ENCODE data around the gene FRG2. TPM values are rescaled to one million over a fixed set of nuclear protein-coding genes. Genes with fewer than 3 reads are reported as not detected.
"Not testable (repeated sequence)": the region's sequence is repeated elsewhere in the genome, so short reads cannot be mapped to it uniquely, and the experiment has no call there.

FRG2 gene
- total RNA-seq, 1 experiment from 2014 or later, result not detected

- BruUV-seq (replicated peaks), result not testable (repeated sequence)
These were observed 13.8 kb upstream of the FRG2 start for GRCh38 chr4:190040873-190041272.

GRCh38 chr4:190037704-190038388 lies 10.8 kb upstream of the FRG2 start:
- POLR2A ChIA-PET; H3K9ac ChIP-seq (ENCODE audit: low read length); H4K20me1 ChIP-seq (ENCODE audit: insufficient read depth); H3K36me3 ChIP-seq (ENCODE audit: control insufficient read depth in 1 of 2, insufficient read depth in 2 of 2, low read length in 2 of 2); H3K9me2 ChIP-seq (ENCODE audit: insufficient read depth); intact Hi-C loops (cut with micrococcal nuclease); CTCF ChIA-PET; H3K27me3 ChIP-seq (ENCODE audit: insufficient read depth, low read length); H3K4me1 ChIP-seq (ENCODE audit: control insufficient read depth in 1 of 2, insufficient read depth in 2 of 2, low read length in 2 of 2); H2AFZ ChIP-seq (ENCODE audit: low read depth, low read length, poor library complexity, severe bottlenecking); H3K79me2 ChIP-seq (ENCODE audit: insufficient read depth, low read length); H3K27ac ChIP-seq (ENCODE audit: low read depth, low read length); BruUV-seq (replicated peaks); RAD21 ChIA-PET (ENCODE audit: low non-redundant PET in 1 of 2, low total read pairs in 2 of 2, uncharacterized antibody in 2 of 2, unreplicated experiment in 2 of 2); H3K9me3 ChIP-seq (ENCODE audit: control insufficient read depth in 1 of 2, insufficient read depth in 1 of 2, low read depth in 1 of 2, low read length in 2 of 2); DNase-seq (ENCODE audit: low read depth, low spot score): not testable (repeated sequence)
- peak; percentile 82 for ATAC-seq
- H3K4me3 ChIP-seq (replicated peaks in 1 of 2; ENCODE audit: low read depth in 1 of 2, low read length in 2 of 2), result peak overlapping the region; percentile 46 to 52; a peak in 2 of 4 replicates
- H3K4me2 ChIP-seq (ENCODE audit: low read length), result 0 out of 2 replicates have a peak overlapping the region, but pooled peaks have one; percentile 57

More at GRCh38 chr4:190040873-190041272, 13.8 kb upstream of the FRG2 start:
- H3K9me3 ChIP-seq (ENCODE audit: control insufficient read depth in 1 of 2, insufficient read depth in 1 of 2, low read depth in 1 of 2, low read length in 2 of 2); H3K79me2 ChIP-seq (ENCODE audit: insufficient read depth, low read length); H3K4me1 ChIP-seq (ENCODE audit: control insufficient read depth in 1 of 2, insufficient read depth in 2 of 2, low read length in 2 of 2); H3K36me3 ChIP-seq (ENCODE audit: control insufficient read depth in 1 of 2, insufficient read depth in 2 of 2, low read length in 2 of 2); H2AFZ ChIP-seq (ENCODE audit: low read depth, low read length, poor library complexity, severe bottlenecking); H4K20me1 ChIP-seq (ENCODE audit: insufficient read depth); H3K27ac ChIP-seq (ENCODE audit: low read depth, low read length); POLR2A ChIA-PET; H3K9ac ChIP-seq (ENCODE audit: low read length); intact Hi-C loops (cut with micrococcal nuclease); H3K9me2 ChIP-seq (ENCODE audit: insufficient read depth); RAD21 ChIA-PET (ENCODE audit: low non-redundant PET in 1 of 2, low total read pairs in 2 of 2, uncharacterized antibody in 2 of 2, unreplicated experiment in 2 of 2); H3K4me2 ChIP-seq (ENCODE audit: low read length); DNase-seq (ENCODE audit: low read depth, low spot score); H3K4me3 ChIP-seq (replicated peaks in 1 of 2; ENCODE audit: low read depth in 1 of 2, low read length in 2 of 2); CTCF ChIA-PET; ATAC-seq; H3K27me3 ChIP-seq (ENCODE audit: insufficient read depth, low read length): not testable (repeated sequence)

- H3K27ac ChIP-seq (ENCODE audit: low read depth, low read length); POLR2A ChIA-PET; H3K79me2 ChIP-seq (ENCODE audit: insufficient read depth, low read length); H3K9me3 ChIP-seq (ENCODE audit: control insufficient read depth in 1 of 2, insufficient read depth in 1 of 2, low read depth in 1 of 2, low read length in 2 of 2); H3K27me3 ChIP-seq (ENCODE audit: insufficient read depth, low read length); BruUV-seq (replicated peaks); CTCF ChIA-PET; RAD21 ChIA-PET (ENCODE audit: low non-redundant PET in 1 of 2, low total read pairs in 2 of 2, uncharacterized antibody in 2 of 2, unreplicated experiment in 2 of 2); H3K4me1 ChIP-seq (ENCODE audit: control insufficient read depth in 1 of 2, insufficient read depth in 2 of 2, low read length in 2 of 2); H3K9ac ChIP-seq (ENCODE audit: low read length); intact Hi-C loops (cut with micrococcal nuclease); H3K4me3 ChIP-seq (replicated peaks in 1 of 2; ENCODE audit: low read depth in 1 of 2, low read length in 2 of 2); H2AFZ ChIP-seq (ENCODE audit: low read depth, low read length, poor library complexity, severe bottlenecking); H3K36me3 ChIP-seq (ENCODE audit: control insufficient read depth in 1 of 2, insufficient read depth in 2 of 2, low read length in 2 of 2); ATAC-seq; H3K4me2 ChIP-seq (ENCODE audit: low read length); H3K9me2 ChIP-seq (ENCODE audit: insufficient read depth); DNase-seq (ENCODE audit: low read depth, low spot score); H4K20me1 ChIP-seq (ENCODE audit: insufficient read depth): not testable (repeated sequence)
These were observed 4.2 kb upstream of the FRG2 start for GRCh38 chr4:190031264-190031663.

GRCh38 chr4:190022614-190023281 lies 4.3 kb downstream of the FRG2 start:
- H3K9ac ChIP-seq (ENCODE audit: low read length); H3K79me2 ChIP-seq (ENCODE audit: insufficient read depth, low read length); RAD21 ChIA-PET (ENCODE audit: low non-redundant PET in 1 of 2, low total read pairs in 2 of 2, uncharacterized antibody in 2 of 2, unreplicated experiment in 2 of 2); H3K9me3 ChIP-seq (ENCODE audit: control insufficient read depth in 1 of 2, insufficient read depth in 1 of 2, low read depth in 1 of 2, low read length in 2 of 2); intact Hi-C loops (cut with micrococcal nuclease); H2AFZ ChIP-seq (ENCODE audit: low read depth, low read length, poor library complexity, severe bottlenecking); POLR2A ChIA-PET; BruUV-seq (replicated peaks); H3K4me2 ChIP-seq (ENCODE audit: low read length); ATAC-seq; H3K4me1 ChIP-seq (ENCODE audit: control insufficient read depth in 1 of 2, insufficient read depth in 2 of 2, low read length in 2 of 2); H3K4me3 ChIP-seq (replicated peaks in 1 of 2; ENCODE audit: low read depth in 1 of 2, low read length in 2 of 2); H3K36me3 ChIP-seq (ENCODE audit: control insufficient read depth in 1 of 2, insufficient read depth in 2 of 2, low read length in 2 of 2); H3K27ac ChIP-seq (ENCODE audit: low read depth, low read length); H4K20me1 ChIP-seq (ENCODE audit: insufficient read depth); H3K9me2 ChIP-seq (ENCODE audit: insufficient read depth); H3K27me3 ChIP-seq (ENCODE audit: insufficient read depth, low read length); CTCF ChIA-PET; DNase-seq (ENCODE audit: low read depth, low spot score): not testable (repeated sequence)
